ENCODE measurements around the gene NUP37. TPM values are rescaled to one million over a fixed set of nuclear protein-coding genes. Genes with fewer than 3 reads are reported as not detected.
A peak's percentile ranks its signal among the peaks of the same experiment; 100 is the strongest.

Gene NUP37
- total and polyA plus RNA-seq, 2 of the 8 experiments (the other 6 are each of a cell fraction or from before 2014, with no cell fraction given): 53.5 to 71.0 TPM

- TF ChIP-seq USF2 (IDR thresholded peaks at IDR 0.05; ENCODE audit: low read length) (no peak), JUN (IDR thresholded peaks at IDR 0.05; ENCODE audit: low read depth, low read length) (no peak), BRCA1 (IDR thresholded peaks at IDR 0.05; ENCODE audit: low read depth, low read length) (no peak), CTCF (IDR thresholded peaks at IDR 0.05; ENCODE audit: control extremely low read depth in 1 of 3, insufficient read depth in 1 of 3, low read depth in 1 of 3, low read length in 3 of 3) (no peak), RNF2 (IDR thresholded peaks at IDR 0.05; ENCODE audit: borderline replicate concordance, low read depth, low read length, missing control alignments, poor library complexity, severe bottlenecking) (no peak), SUZ12 (IDR thresholded peaks at IDR 0.05; ENCODE audit: low read length) (no peak), SIX5 (IDR thresholded peaks at IDR 0.05; ENCODE audit: low read depth, low read length) (peak; percentile 74), YY1 (IDR thresholded peaks at IDR 0.05; ENCODE audit: low read depth, low read length) (no peak), CBX5 (IDR thresholded peaks at IDR 0.05; ENCODE audit: low read depth, low read length) (no peak), CREB1 (IDR thresholded peaks at IDR 0.05) (peak; percentile 91), CHD1 (IDR thresholded peaks at IDR 0.05; ENCODE audit: low read depth, low read length) (no peak), ZNF274 (IDR thresholded peaks at IDR 0.05; ENCODE audit: borderline replicate concordance, extremely low read depth, low read length) (no peak), RXRA (IDR thresholded peaks at IDR 0.05; ENCODE audit: insufficient read depth, low read depth, low read length) (no peak), GTF2F1 (IDR thresholded peaks at IDR 0.05; ENCODE audit: borderline replicate concordance, low read depth, low read length) (no peak), PHF8 (conservative IDR thresholded peaks at IDR 0.05; ENCODE audit: low read depth, low read length) (peak; percentile 71), BACH1 (IDR thresholded peaks at IDR 0.05; ENCODE audit: low read length) (no peak), KDM4A (IDR thresholded peaks at IDR 0.05; ENCODE audit: low read depth, low read length, severe bottlenecking) (peak; percentile 78), GABPA (IDR thresholded peaks at IDR 0.05; ENCODE audit: borderline replicate concordance, insufficient read depth, low read length) (peak; percentile 80; the same call in 1 of the 2 replicates), EGR1 (IDR thresholded peaks at IDR 0.05; ENCODE audit: borderline replicate concordance, low read depth, low read length) (no peak), SP1 (IDR thresholded peaks at IDR 0.05; ENCODE audit: low read depth, low read length) (peak; percentile 45; the same call in 1 of the 2 replicates), TAF1 (IDR thresholded peaks at IDR 0.05; ENCODE audit: low read depth, low read length) (peak; percentile 65)
These were observed 58.1 kb downstream of the NUP37 start, which contains the start of gene WASHC3 (continued) for GRCh38 chr12:102061560-102062418.
